ENCODE results near the gene ARHGEF40.

GRCh38 chr14:21087294-21088091 lies 17.4 kb downstream of the ARHGEF40 start:
- TF ChIP-seq CTCF (IDR thresholded peaks at IDR 0.05) (no peak), TEAD1 (CRISPR knock-in tag; IDR thresholded peaks at IDR 0.05) (no peak), NFATC4 (CRISPR knock-in tag; IDR thresholded peaks at IDR 0.05) (no peak), KAT7 (CRISPR knock-in tag; IDR thresholded peaks at IDR 0.05; ENCODE audit: borderline replicate concordance) (no peak), GABPB1 (CRISPR knock-in tag; IDR thresholded peaks at IDR 0.05) (no peak), ZNF232 (CRISPR knock-in tag; IDR thresholded peaks at IDR 0.05) (no peak)
- TF ChIP-seq, protein P1, sequence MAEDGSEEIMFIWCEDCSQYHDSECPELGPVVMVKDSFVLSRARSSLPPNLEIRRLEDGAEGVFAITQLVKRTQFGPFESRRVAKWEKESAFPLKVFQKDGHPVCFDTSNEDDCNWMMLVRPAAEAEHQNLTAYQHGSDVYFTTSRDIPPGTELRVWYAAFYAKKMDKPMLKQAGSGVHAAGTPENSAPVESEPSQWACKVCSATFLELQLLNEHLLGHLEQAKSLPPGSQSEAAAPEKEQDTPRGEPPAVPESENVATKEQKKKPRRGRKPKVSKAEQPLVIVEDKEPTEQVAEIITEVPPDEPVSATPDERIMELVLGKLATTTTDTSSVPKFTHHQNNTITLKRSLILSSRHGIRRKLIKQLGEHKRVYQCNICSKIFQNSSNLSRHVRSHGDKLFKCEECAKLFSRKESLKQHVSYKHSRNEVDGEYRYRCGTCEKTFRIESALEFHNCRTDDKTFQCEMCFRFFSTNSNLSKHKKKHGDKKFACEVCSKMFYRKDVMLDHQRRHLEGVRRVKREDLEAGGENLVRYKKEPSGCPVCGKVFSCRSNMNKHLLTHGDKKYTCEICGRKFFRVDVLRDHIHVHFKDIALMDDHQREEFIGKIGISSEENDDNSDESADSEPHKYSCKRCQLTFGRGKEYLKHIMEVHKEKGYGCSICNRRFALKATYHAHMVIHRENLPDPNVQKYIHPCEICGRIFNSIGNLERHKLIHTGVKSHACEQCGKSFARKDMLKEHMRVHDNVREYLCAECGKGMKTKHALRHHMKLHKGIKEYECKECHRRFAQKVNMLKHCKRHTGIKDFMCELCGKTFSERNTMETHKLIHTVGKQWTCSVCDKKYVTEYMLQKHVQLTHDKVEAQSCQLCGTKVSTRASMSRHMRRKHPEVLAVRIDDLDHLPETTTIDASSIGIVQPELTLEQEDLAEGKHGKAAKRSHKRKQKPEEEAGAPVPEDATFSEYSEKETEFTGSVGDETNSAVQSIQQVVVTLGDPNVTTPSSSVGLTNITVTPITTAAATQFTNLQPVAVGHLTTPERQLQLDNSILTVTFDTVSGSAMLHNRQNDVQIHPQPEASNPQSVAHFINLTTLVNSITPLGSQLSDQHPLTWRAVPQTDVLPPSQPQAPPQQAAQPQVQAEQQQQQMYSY (CRISPR knock-in tag; IDR thresholded peaks at IDR 0.05) = no peak

Measured in WTC11 (cell line).